Calu3 (cell line): ENCODE data around the gene KRTAP10-12. TPM values are rescaled to one million over a fixed set of nuclear protein-coding genes. Genes with fewer than 3 reads are reported as not detected.

Experiments
- BruUV-seq: library from RNA; stranded (reverse); fragments of 400-500 nt; replicated peaks from 2 replicates; lab custom pipeline; 2021; lab: Mats Ljungman, UMichigan
- CTCF ChIA-PET: fragments of 300-600 bp; sonication (Branson Sonifier 250); formaldehyde crosslinking; loops from one replicate; lab custom pipeline; 2022; ENCODE audit warnings: antibody characterized with exemption; lab: Charles Lee
- DNase-seq: peaks from one replicate; pipeline ENCODE4 v3.0.0; 2022
- H3K27ac Mint-ChIP-seq: one replicate; pipeline ENCODE4 v1.8.0; 2022; ENCODE audit warnings: mixed read lengths; ENCODE audit not compliant: unreplicated experiment
- H3K27me3 Mint-ChIP-seq: one replicate; pipeline ENCODE4 v1.8.0; 2022; ENCODE audit warnings: mixed read lengths; ENCODE audit not compliant: unreplicated experiment
- H3K36me3 Mint-ChIP-seq: one replicate; pipeline ENCODE4 v1.8.0; 2022; ENCODE audit warnings: mild to moderate bottlenecking, moderate library complexity, mixed read lengths; ENCODE audit not compliant: insufficient read depth, unreplicated experiment
- H3K4me1 Mint-ChIP-seq: one replicate; pipeline ENCODE4 v1.8.0; 2022; ENCODE audit warnings: mild to moderate bottlenecking, low read depth, mixed read lengths; ENCODE audit not compliant: unreplicated experiment
- H3K4me3 Mint-ChIP-seq: one replicate; pipeline ENCODE4 v1.8.0; 2022; ENCODE audit warnings: mild to moderate bottlenecking, low read depth, moderate library complexity, mixed read lengths; ENCODE audit not compliant: unreplicated experiment
- H3K9me3 Mint-ChIP-seq: one replicate; pipeline ENCODE4 v1.8.0; 2022; ENCODE audit warnings: low read depth, mixed read lengths; ENCODE audit not compliant: unreplicated experiment
- CTCF ChIP-seq: fragments of 200-600 bp; IDR thresholded peaks from one replicate; pipeline ENCODE4 v1.8.0; 2022; ENCODE audit warnings: antibody characterized with exemption; ENCODE audit not compliant: unreplicated experiment
- intact Hi-C: fragments of 100-400 bp; cut with micrococcal nuclease; formaldehyde crosslinking; loops from one replicate; pipeline ENCODE4 v1.10.0; 2022; ENCODE audit not compliant: unreplicated experiment
- total RNA-seq: library from RNA; stranded (reverse); gene quantifications from 2 replicates; pipeline ENCODE4 v1.2.3, GENCODE V29; 2022

KRTAP10-12 gene
- total RNA-seq, 1 experiment from 2014 or later = not detected

GRCh38 chr21:44709426-44710293 is 12.7 kb downstream of the KRTAP10-12 start:
- Mint-ChIP-seq H3K4me3 (no peak overlapping the region), H3K27me3 (peaks cover 86% of the 10 kb centered on the region), H3K4me1 (no peaks in the 10 kb centered on the region), H3K9me3 (peaks cover 3% of the 10 kb centered on the region), H3K27ac (no peak overlapping the region), H3K36me3 (no peaks in the 10 kb centered on the region)
- BruUV-seq = no TSS peak
- DNase-seq = no peak
- intact Hi-C loops = no loop called here
- no peak for TF ChIP-seq CTCF
- CTCF ChIA-PET = interaction anchor here (1.2 kb wide), 1 partner anchor 23 kb away, joined by 4 read pairs; no protein-coding TSS in a partner anchor

GRCh38 chr21:44710294-44710665 is 13.3 kb downstream of the KRTAP10-12 start:
- H3K4me3 Mint-ChIP-seq = no peak overlapping the region
- no peak for DNase-seq
- peaks cover 86% of the 10 kb centered on the region for H3K27me3 Mint-ChIP-seq
- no peak overlapping the region for H3K27ac Mint-ChIP-seq
- peaks cover 3% of the 10 kb centered on the region for H3K9me3 Mint-ChIP-seq
- no TSS peak for BruUV-seq
- intact Hi-C loops = no loop called here
- TF ChIP-seq CTCF = no peak
- no peaks in the 10 kb centered on the region for H3K36me3 Mint-ChIP-seq
- no peaks in the 10 kb centered on the region for H3K4me1 Mint-ChIP-seq
- CTCF ChIA-PET = interaction anchor here (0.6 to 1.2 kb wide), 3 partner anchors 17 to 23 kb away, joined by 4 to 8 read pairs (median 4); no protein-coding TSS in a partner anchor

- no peak for DNase-seq
- BruUV-seq = no TSS peak
- H3K9me3 Mint-ChIP-seq = peaks cover 2% of the 10 kb centered on the region
- no peaks in the 10 kb centered on the region for H3K36me3 Mint-ChIP-seq
- no peak overlapping the region for H3K27ac Mint-ChIP-seq
- intact Hi-C loops = no loop called here
- CTCF ChIA-PET = interaction anchor here (0.6 to 1.3 kb wide), 3 partner anchors 16 to 49 kb away, joined by 4 to 8 read pairs (median 8); no protein-coding TSS in a partner anchor
- H3K4me1 Mint-ChIP-seq = no peaks in the 10 kb centered on the region
- peaks cover 86% of the 10 kb centered on the region for H3K27me3 Mint-ChIP-seq
- no peak overlapping the region for H3K4me3 Mint-ChIP-seq
- TF ChIP-seq CTCF = no peak
Measured at GRCh38 chr21:44710756-44711326, 13.9 kb downstream of the KRTAP10-12 start.

GRCh38 chr21:44711327-44712202 is 14.6 kb downstream of the KRTAP10-12 start, which contains the start of gene TSPEAR:
Gene TSPEAR (minus strand): TSS chr21:44711572. CDS start chr21:44711514, 58 bp downstream.
- no TSS peak for BruUV-seq
- no peaks in the 10 kb centered on the region for H3K36me3 Mint-ChIP-seq
- intact Hi-C loops = no loop called here
- TF ChIP-seq CTCF = no peak
- no peak within 1 kb of the TSS for H3K27ac Mint-ChIP-seq
- DNase-seq = no peak
- H3K4me3 Mint-ChIP-seq = no peak within 1 kb of the TSS
- H3K27me3 Mint-ChIP-seq = peaks cover 88% of the 10 kb centered on the region
- H3K9me3 Mint-ChIP-seq = no peaks in the 10 kb centered on the region
- CTCF ChIA-PET = interaction anchor here (1.3 kb wide), 1 partner anchor 48 kb away, joined by 8 read pairs; no protein-coding TSS in a partner anchor
- H3K4me1 Mint-ChIP-seq = no peaks in the 10 kb centered on the region
